ENCODE results near the gene MTF1. TPM values are rescaled to one million over a fixed set of nuclear protein-coding genes. Genes with fewer than 3 reads are reported as not detected.

Gene MTF1
- total RNA-seq, 1 donor from 2014 or later: 30.3 TPM

DNA sequence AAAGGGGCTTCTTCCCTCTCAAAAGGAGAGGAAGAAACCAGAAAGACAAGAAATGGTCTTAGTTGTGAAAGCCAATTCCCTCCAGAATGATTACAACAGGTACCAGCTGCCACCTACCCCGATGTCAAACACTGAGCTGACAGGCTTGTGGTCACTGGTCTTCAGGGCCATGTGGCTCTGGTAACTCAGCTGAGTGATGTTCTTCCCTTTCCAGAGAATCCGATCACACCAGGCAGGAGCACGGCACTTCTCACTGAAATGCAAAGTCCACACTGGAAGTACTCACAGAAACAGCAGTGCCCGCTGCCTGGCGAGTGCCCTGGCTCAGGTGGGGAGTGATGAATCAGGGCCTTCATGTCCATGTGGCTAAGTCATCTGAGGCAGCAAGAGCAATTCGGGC is 18.7 kb upstream of the MTF1 start:
- Histone ChIP-seq H3K4me1 (no peaks in the 10 kb centered on the region), H3K9me3 (no peaks in the 10 kb centered on the region), H3K27ac (no peak overlapping the region), H3K4me3 (no peak overlapping the region), H3K27me3 (ENCODE audit: low read depth) (no peaks in the 10 kb centered on the region), H3K36me3 (peaks cover 96% of the 10 kb centered on the region)
- no peak for DNase-seq
- TF ChIP-seq, protein P1, sequence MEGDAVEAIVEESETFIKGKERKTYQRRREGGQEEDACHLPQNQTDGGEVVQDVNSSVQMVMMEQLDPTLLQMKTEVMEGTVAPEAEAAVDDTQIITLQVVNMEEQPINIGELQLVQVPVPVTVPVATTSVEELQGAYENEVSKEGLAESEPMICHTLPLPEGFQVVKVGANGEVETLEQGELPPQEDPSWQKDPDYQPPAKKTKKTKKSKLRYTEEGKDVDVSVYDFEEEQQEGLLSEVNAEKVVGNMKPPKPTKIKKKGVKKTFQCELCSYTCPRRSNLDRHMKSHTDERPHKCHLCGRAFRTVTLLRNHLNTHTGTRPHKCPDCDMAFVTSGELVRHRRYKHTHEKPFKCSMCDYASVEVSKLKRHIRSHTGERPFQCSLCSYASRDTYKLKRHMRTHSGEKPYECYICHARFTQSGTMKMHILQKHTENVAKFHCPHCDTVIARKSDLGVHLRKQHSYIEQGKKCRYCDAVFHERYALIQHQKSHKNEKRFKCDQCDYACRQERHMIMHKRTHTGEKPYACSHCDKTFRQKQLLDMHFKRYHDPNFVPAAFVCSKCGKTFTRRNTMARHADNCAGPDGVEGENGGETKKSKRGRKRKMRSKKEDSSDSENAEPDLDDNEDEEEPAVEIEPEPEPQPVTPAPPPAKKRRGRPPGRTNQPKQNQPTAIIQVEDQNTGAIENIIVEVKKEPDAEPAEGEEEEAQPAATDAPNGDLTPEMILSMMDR (IDR thresholded peaks at IDR 0.05): no peak
- ATAC-seq: no peak
- intact Hi-C loops (cut with DNase I): no loop called here

- TF ChIP-seq, protein P1 (IDR thresholded peaks at IDR 0.05): no peak
- H3K27me3 ChIP-seq (ENCODE audit: low read depth): no peaks in the 10 kb centered on the region
- H3K4me3 ChIP-seq: no peak overlapping the region
- no peaks in the 10 kb centered on the region for H3K4me1 ChIP-seq
- H3K27ac ChIP-seq: no peak overlapping the region
- ATAC-seq: no peak
- DNase-seq: no peak
- intact Hi-C loops (cut with DNase I): no loop called here
- no peaks in the 10 kb centered on the region for H3K9me3 ChIP-seq
- peaks cover 96% of the 10 kb centered on the region for H3K36me3 ChIP-seq
Measured at GRCh38 chr1:37875833-37876232, 16.4 kb upstream of the MTF1 start.

GRCh38 chr1:37872692-37873091 is 13.3 kb upstream of the MTF1 start:
- DNase-seq (no peak), ATAC-seq (no peak)
- no peaks in the 10 kb centered on the region for H3K4me1 ChIP-seq
- TF ChIP-seq, protein P1 (IDR thresholded peaks at IDR 0.05): no peak
- peaks cover 97% of the 10 kb centered on the region for H3K36me3 ChIP-seq
- H3K27me3 ChIP-seq (ENCODE audit: low read depth): no peaks in the 10 kb centered on the region
- H3K4me3 ChIP-seq: no peak overlapping the region
- H3K27ac ChIP-seq: no peak overlapping the region
- intact Hi-C loops (cut with DNase I): no loop called here
- H3K9me3 ChIP-seq: no peaks in the 10 kb centered on the region

- H3K27ac ChIP-seq: no peak overlapping the region
- DNase-seq: no peak
- H3K36me3 ChIP-seq: peaks cover 98% of the 10 kb centered on the region
- intact Hi-C loops (cut with DNase I): no loop called here
- ATAC-seq: no peak
- TF ChIP-seq, protein P1 (IDR thresholded peaks at IDR 0.05): no peak
- no peaks in the 10 kb centered on the region for H3K27me3 ChIP-seq (ENCODE audit: low read depth)
- H3K4me1 ChIP-seq: no peaks in the 10 kb centered on the region
- no peak overlapping the region for H3K4me3 ChIP-seq
- H3K9me3 ChIP-seq: no peaks in the 10 kb centered on the region
Measured at GRCh38 chr1:37868466-37868865, 9.1 kb upstream of the MTF1 start.

DNA sequence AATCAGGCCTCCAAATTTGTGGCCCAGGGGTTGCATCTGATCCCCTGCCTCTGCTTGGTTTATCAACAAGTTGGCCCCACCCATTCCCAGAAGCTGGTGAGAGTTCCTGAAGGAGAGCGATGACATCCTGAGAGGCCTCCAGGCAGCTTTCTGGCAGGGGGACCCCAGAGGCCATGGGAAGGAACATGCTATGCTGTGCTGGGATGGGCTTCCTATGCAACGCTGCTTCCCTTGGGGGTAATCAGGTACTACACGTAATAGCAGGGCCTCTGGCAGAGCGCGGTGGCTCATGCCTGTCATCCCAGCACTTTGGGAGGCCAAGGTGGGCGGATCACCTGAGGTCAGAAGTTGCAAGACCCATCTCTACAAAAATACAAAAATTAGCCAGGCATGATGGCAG is 8.4 kb upstream of the MTF1 start:
- TF ChIP-seq, protein P1 (IDR thresholded peaks at IDR 0.05): no peak
- Histone ChIP-seq H3K36me3 (peaks cover 98% of the 10 kb centered on the region), H3K4me3 (no peak overlapping the region), H3K9me3 (no peaks in the 10 kb centered on the region), H3K4me1 (no peaks in the 10 kb centered on the region), H3K27ac (no peak overlapping the region), H3K27me3 (ENCODE audit: low read depth) (no peaks in the 10 kb centered on the region)
- DNase-seq (no peak), ATAC-seq (no peak)
- intact Hi-C loops (cut with DNase I): no loop called here

DNA sequence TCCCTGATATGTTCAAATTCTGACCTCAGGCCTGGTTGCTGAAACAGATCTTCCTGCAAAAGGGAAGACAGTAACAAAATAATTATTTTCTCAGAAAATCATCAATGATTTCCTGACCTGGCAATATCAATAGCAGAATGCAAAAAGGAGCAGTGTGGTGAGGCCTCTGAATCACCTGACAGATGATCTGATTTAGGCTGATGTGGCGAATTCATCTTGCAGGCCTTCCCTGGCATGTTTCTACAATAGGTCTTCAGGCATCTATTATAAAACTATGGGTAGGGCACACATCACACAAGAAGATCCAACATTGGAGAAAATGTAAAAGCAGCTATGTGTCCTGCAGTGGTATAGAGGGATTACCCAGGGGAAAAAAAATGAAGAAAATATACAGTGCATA is 7.1 kb upstream of the MTF1 start:
- H3K36me3 ChIP-seq: peaks cover 98% of the 10 kb centered on the region
- intact Hi-C loops (cut with DNase I): no loop called here
- no peaks in the 10 kb centered on the region for H3K27me3 ChIP-seq (ENCODE audit: low read depth)
- TF ChIP-seq, protein P1 (IDR thresholded peaks at IDR 0.05): no peak
- H3K4me3 ChIP-seq: no peak overlapping the region
- ATAC-seq: no peak
- H3K4me1 ChIP-seq: no peaks in the 10 kb centered on the region
- H3K27ac ChIP-seq: no peak overlapping the region
- H3K9me3 ChIP-seq: no peaks in the 10 kb centered on the region
- DNase-seq: no peak
